ENCODE data around the gene TBL1X.

DNA sequence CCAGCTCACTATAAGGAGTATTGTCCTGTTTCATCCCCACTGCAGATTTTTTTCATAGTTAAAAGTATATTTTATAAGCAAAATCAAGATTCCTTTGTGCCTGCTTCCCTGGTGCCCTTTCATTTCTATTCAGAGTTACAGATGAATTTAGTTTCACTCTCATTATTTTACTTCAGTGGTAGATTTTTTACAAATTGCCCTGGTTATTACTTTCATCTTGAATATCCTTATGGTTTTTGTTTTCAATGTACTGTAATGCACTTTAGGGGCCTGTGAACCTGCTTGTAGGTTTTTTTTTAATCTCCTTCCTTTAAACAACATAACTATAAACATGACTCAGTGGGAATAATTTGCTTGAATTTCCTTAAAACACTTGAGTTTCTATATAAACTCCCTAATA, 174.0 kb downstream of the TBL1X start:
- TF ChIP-seq, protein P1, sequence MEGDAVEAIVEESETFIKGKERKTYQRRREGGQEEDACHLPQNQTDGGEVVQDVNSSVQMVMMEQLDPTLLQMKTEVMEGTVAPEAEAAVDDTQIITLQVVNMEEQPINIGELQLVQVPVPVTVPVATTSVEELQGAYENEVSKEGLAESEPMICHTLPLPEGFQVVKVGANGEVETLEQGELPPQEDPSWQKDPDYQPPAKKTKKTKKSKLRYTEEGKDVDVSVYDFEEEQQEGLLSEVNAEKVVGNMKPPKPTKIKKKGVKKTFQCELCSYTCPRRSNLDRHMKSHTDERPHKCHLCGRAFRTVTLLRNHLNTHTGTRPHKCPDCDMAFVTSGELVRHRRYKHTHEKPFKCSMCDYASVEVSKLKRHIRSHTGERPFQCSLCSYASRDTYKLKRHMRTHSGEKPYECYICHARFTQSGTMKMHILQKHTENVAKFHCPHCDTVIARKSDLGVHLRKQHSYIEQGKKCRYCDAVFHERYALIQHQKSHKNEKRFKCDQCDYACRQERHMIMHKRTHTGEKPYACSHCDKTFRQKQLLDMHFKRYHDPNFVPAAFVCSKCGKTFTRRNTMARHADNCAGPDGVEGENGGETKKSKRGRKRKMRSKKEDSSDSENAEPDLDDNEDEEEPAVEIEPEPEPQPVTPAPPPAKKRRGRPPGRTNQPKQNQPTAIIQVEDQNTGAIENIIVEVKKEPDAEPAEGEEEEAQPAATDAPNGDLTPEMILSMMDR (conservative IDR thresholded peaks at IDR 0.05; ENCODE audit: low read length), result no peak
- no peak for TF ChIP-seq EZH2phosphoT487 (IDR thresholded peaks at IDR 0.05; ENCODE audit: borderline replicate concordance, low read depth, low read length)

All from OCI-LY7 (cell line).